Measurements from ENCODE around the gene COL25A1. TPM values are rescaled to one million over a fixed set of nuclear protein-coding genes. Genes with fewer than 3 reads are reported as not detected.

COL25A1 gene
- total and polyA plus RNA-seq, 11 donors: 0.19 to 1.8 (median 0.50) TPM

DNA sequence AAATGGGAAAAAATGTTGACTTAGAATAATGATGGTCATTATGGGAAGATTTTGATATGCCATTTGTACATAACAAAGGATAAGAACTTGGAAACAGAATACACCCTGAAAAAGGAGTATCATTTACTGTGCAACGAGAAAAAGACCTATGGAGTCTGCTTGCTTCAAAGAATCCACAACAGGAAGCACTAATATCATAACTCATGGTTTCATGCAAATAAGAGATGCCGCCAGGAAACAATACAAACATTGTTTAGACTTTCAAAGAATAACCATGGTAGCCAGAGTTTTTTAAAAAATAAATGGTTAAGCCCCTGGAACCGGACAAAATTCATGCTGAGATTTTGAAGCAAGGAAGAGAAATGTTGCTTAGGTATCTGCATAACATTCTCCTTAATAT, 399.7 kb downstream of the COL25A1 start:
- no peak for TF ChIP-seq POLR2A (IDR thresholded peaks at IDR 0.05)
- TF ChIP-seq, protein P1, sequence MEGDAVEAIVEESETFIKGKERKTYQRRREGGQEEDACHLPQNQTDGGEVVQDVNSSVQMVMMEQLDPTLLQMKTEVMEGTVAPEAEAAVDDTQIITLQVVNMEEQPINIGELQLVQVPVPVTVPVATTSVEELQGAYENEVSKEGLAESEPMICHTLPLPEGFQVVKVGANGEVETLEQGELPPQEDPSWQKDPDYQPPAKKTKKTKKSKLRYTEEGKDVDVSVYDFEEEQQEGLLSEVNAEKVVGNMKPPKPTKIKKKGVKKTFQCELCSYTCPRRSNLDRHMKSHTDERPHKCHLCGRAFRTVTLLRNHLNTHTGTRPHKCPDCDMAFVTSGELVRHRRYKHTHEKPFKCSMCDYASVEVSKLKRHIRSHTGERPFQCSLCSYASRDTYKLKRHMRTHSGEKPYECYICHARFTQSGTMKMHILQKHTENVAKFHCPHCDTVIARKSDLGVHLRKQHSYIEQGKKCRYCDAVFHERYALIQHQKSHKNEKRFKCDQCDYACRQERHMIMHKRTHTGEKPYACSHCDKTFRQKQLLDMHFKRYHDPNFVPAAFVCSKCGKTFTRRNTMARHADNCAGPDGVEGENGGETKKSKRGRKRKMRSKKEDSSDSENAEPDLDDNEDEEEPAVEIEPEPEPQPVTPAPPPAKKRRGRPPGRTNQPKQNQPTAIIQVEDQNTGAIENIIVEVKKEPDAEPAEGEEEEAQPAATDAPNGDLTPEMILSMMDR (IDR thresholded peaks at IDR 0.05): no peak
- H3K4me3 ChIP-seq: no peak overlapping the region
- ATAC-seq (no peak), DNase-seq (no peak)
- WGBS, 4 donors: 71 to 80% (median 75%) methylated on average over 3 of the region's 3 CpGs
- no peaks in the 10 kb centered on the region for H3K9me3 ChIP-seq
- intact Hi-C loops (cut with DNase I): no loop called here
- H3K4me1 ChIP-seq: no peaks in the 10 kb centered on the region
- H3K36me3 ChIP-seq: no peaks in the 10 kb centered on the region
- no peak overlapping the region for H3K27ac ChIP-seq
- no peaks in the 10 kb centered on the region for H3K27me3 ChIP-seq

DNA sequence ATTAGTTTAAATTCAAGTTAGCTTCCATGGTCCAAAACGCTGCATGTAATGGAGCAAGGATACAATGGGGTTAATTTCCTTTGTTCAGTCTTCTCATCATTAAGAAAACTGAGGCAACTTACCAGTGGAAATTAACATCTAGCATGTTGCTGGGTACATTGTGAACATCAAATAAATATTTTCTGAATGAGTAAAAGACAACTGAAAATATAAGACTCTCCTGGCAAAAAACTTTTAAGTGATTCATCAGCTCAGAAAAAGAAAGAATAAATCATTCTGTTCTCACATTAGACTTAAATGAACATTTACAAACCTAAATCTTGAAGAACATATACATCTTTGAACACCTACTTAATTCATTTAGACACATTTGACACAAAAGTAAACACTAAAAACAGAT, 401.2 kb downstream of the COL25A1 start:
- Histone ChIP-seq H3K4me3 (no peak overlapping the region), H3K9me3 (no peaks in the 10 kb centered on the region), H3K27me3 (no peaks in the 10 kb centered on the region), H3K4me1 (no peaks in the 10 kb centered on the region), H3K36me3 (no peaks in the 10 kb centered on the region), H3K27ac (no peak overlapping the region)
- ATAC-seq: no peak
- intact Hi-C loops (cut with DNase I): no loop called here
- TF ChIP-seq, protein P1 (IDR thresholded peaks at IDR 0.05): no peak
- no peak for TF ChIP-seq POLR2A (IDR thresholded peaks at IDR 0.05)
- 94 to 100% (median 97%) methylated on average over 1 of the region's 1 CpG for WGBS, 4 donors
- no peak for DNase-seq

DNA sequence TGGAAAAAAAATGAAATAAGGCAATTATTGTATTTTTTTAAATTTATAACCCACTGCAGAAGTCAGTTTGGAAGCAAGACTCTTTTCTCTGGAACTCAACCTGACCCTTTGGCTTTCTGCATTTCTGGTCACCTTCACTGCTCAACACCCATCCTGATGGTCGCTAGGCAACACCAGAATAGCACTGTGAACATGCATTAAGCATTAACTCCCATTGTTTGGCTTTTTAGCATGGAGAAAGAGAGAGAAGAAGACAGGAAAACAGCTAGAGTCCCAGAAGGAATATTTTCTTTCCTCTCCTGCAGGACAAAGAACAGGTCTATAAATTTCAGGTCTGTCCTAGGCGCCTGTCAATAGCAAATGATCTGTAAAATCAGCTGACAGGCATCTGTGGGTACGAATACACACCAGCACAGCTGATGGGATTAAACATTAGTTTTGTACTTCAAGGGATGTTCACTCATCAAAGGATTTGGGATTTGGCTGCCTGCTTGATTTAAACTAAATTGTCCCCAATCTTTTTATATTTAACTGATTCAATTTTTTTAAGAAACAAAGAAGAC, 402.4 kb downstream of the COL25A1 start:
- intact Hi-C loops (cut with DNase I): no loop called here
- ATAC-seq: no peak
- DNase-seq: no peak
- 72 to 86% (median 82%) methylated on average over 3 of the region's 3 CpGs for WGBS, 4 donors
- Histone ChIP-seq H3K4me1 (no peaks in the 10 kb centered on the region), H3K27me3 (no peaks in the 10 kb centered on the region), H3K9me3 (no peaks in the 10 kb centered on the region), H3K27ac (no peak overlapping the region), H3K36me3 (no peaks in the 10 kb centered on the region), H3K4me3 (no peak overlapping the region)
- TF ChIP-seq, protein P1 (IDR thresholded peaks at IDR 0.05): no peak
- TF ChIP-seq POLR2A (IDR thresholded peaks at IDR 0.05): no peak

DNA sequence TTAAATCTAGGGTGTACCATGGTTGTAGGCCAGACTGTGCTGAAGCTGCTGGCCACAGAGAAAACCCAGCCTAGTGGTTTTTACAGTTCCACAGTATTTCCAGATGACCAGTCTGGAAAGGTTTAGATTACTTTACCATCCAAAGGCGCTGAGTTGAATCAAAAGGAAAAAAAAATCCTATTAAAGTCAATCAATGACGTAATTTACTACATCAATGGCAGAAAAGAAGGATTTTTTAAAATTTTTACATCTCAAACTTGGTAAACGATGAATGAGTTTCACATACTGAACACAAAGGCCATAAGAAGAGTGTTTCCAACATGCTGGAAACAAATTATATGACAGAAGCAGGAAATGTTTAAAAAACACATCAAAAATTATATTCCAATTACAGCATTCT, 409.0 kb downstream of the COL25A1 start:
- Histone ChIP-seq H3K27ac (no peak overlapping the region), H3K36me3 (no peaks in the 10 kb centered on the region), H3K9me3 (no peaks in the 10 kb centered on the region), H3K4me1 (no peaks in the 10 kb centered on the region), H3K27me3 (no peaks in the 10 kb centered on the region), H3K4me3 (no peak overlapping the region)
- TF ChIP-seq, protein P1 (IDR thresholded peaks at IDR 0.05): no peak
- no peak for TF ChIP-seq POLR2A (IDR thresholded peaks at IDR 0.05)
- intact Hi-C loops (cut with DNase I): no loop called here
- DNase-seq (no peak), ATAC-seq (no peak)
- WGBS, 4 donors: 87 to 90% (median 88%) methylated on average over 3 of the region's 3 CpGs

Measured in heart left ventricle (tissue), 16 donors.